ENCODE data around the gene ZNF618. TPM values are rescaled to one million over a fixed set of nuclear protein-coding genes. Genes with fewer than 3 reads are reported as not detected.

The ZNF618 gene
- total RNA-seq, 1 experiment from 2014 or later, result 22.0 TPM

DNA sequence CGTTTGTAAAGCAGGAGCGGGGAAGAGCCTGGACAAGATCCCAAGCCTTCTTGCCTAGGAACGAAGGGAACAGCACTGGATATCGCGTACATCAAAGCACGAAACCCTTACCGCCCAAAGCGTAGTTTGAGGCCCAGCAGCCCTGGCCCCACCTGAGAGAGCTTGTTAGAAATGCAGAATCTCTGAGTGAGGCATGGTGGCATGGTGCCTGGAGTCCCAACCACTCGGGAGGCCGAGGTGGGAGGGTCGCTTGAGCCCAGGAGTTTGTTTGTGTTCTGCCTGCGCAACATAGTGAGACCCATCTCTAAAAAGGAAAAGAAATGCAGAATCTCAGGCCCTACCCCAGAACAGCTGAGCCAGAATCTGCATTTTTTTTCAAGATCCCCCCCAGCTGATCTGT is 111.4 kb downstream of the ZNF618 start (continued):
- TF ChIP-seq, protein P1, sequence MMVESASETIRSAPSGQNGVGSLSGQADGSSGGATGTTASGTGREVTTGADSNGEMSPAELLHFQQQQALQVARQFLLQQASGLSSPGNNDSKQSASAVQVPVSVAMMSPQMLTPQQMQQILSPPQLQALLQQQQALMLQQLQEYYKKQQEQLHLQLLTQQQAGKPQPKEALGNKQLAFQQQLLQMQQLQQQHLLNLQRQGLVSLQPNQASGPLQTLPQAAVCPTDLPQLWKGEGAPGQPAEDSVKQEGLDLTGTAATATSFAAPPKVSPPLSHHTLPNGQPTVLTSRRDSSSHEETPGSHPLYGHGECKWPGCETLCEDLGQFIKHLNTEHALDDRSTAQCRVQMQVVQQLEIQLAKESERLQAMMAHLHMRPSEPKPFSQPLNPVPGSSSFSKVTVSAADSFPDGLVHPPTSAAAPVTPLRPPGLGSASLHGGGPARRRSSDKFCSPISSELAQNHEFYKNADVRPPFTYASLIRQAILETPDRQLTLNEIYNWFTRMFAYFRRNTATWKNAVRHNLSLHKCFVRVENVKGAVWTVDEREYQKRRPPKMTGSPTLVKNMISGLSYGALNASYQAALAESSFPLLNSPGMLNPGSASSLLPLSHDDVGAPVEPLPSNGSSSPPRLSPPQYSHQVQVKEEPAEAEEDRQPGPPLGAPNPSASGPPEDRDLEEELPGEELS (CRISPR knock-in tag; IDR thresholded peaks at IDR 0.05), result no peak
- TF ChIP-seq, protein P2, sequence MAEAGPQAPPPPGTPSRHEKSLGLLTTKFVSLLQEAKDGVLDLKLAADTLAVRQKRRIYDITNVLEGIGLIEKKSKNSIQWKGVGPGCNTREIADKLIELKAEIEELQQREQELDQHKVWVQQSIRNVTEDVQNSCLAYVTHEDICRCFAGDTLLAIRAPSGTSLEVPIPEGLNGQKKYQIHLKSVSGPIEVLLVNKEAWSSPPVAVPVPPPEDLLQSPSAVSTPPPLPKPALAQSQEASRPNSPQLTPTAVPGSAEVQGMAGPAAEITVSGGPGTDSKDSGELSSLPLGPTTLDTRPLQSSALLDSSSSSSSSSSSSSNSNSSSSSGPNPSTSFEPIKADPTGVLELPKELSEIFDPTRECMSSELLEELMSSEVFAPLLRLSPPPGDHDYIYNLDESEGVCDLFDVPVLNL (CRISPR knock-in tag; IDR thresholded peaks at IDR 0.05; ENCODE audit: borderline replicate concordance, low read depth), result no peak
- no peak for TF ChIP-seq ZNF263 (CRISPR knock-in tag; IDR thresholded peaks at IDR 0.05; ENCODE audit: low read depth)
- no peak for TF ChIP-seq RELA (CRISPR knock-in tag; IDR thresholded peaks at IDR 0.05; ENCODE audit: borderline replicate concordance)
- TF ChIP-seq, protein P3, sequence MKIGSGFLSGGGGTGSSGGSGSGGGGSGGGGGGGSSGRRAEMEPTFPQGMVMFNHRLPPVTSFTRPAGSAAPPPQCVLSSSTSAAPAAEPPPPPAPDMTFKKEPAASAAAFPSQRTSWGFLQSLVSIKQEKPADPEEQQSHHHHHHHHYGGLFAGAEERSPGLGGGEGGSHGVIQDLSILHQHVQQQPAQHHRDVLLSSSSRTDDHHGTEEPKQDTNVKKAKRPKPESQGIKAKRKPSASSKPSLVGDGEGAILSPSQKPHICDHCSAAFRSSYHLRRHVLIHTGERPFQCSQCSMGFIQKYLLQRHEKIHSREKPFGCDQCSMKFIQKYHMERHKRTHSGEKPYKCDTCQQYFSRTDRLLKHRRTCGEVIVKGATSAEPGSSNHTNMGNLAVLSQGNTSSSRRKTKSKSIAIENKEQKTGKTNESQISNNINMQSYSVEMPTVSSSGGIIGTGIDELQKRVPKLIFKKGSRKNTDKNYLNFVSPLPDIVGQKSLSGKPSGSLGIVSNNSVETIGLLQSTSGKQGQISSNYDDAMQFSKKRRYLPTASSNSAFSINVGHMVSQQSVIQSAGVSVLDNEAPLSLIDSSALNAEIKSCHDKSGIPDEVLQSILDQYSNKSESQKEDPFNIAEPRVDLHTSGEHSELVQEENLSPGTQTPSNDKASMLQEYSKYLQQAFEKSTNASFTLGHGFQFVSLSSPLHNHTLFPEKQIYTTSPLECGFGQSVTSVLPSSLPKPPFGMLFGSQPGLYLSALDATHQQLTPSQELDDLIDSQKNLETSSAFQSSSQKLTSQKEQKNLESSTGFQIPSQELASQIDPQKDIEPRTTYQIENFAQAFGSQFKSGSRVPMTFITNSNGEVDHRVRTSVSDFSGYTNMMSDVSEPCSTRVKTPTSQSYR (CRISPR knock-in tag; IDR thresholded peaks at IDR 0.05), result no peak
- TF ChIP-seq ZBTB21 (CRISPR knock-in tag; IDR thresholded peaks at IDR 0.05; ENCODE audit: borderline replicate concordance), result no peak
- TF ChIP-seq ZNF138 (CRISPR knock-in tag; conservative IDR thresholded peaks at IDR 0.05), result no peak
- no peak for TF ChIP-seq CREB1 (CRISPR knock-in tag; IDR thresholded peaks at IDR 0.05)
- TF ChIP-seq RORB (CRISPR knock-in tag; IDR thresholded peaks at IDR 0.05), result no peak
- no peak for TF ChIP-seq CREM (CRISPR knock-in tag; IDR thresholded peaks at IDR 0.05)
- no peak for TF ChIP-seq MYBL2 (CRISPR knock-in tag; IDR thresholded peaks at IDR 0.05)
- TF ChIP-seq SMAD4 (CRISPR knock-in tag; IDR thresholded peaks at IDR 0.05), result no peak
- TF ChIP-seq TEAD1 (CRISPR knock-in tag; IDR thresholded peaks at IDR 0.05), result no peak

DNA sequence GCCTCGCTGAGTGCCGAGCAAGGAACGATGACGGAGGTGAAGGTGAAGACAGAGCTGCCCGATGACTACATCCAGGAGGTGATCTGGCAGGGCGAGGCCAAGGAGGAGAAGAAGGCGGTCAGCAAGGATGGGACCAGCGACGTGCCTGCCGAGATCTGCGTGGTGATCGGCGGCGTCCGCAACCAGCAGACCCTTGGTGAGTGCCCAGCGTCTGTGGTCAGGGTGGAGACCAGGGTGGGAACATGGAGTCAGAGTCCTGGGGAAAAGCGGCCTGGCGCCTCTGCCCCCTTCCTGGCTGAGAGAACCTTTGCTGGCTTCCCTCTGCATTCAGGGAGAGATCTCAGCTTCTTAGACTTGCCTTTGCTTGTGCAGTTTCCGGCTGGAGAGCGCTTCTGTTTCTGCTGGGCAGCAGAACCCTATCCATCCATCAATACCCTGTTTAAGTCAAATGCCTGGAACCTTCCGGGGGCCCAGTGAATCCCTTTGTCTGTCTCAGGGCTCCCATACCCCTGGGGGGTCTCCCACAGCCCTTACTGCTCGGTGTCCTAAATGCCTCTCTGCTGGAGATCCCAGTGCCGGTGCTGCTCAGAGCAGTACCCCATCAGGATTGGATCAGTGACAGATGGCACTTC is 112.4 kb downstream of the ZNF618 start:
- H3K4me3 Mint-ChIP-seq, result no peak overlapping the region
- no peak overlapping the region; the same call in 1 of the 2 replicates for H3K27ac Mint-ChIP-seq
- peaks cover 11% of the 10 kb centered on the region for H3K36me3 Mint-ChIP-seq
- no peaks in the 10 kb centered on the region for H3K9me3 Mint-ChIP-seq
- no peak for DNase-seq (ENCODE audit: low spot score)
- CTCF ChIA-PET, result no interaction called here
- H3K27me3 Mint-ChIP-seq (ENCODE audit: low read depth), result no peaks in the 10 kb centered on the region
- POLR2A ChIA-PET, result no interaction called here
- ATAC-seq, result no peak
- no peaks in the 10 kb centered on the region for H3K4me1 Mint-ChIP-seq
- TF ChIP-seq ZNF232 (CRISPR knock-in tag; IDR thresholded peaks at IDR 0.05) (no peak), ZNF416 (CRISPR knock-in tag; IDR thresholded peaks at IDR 0.05) (no peak), JUN (CRISPR knock-in tag; IDR thresholded peaks at IDR 0.05) (no peak), ZNF219 (CRISPR knock-in tag; IDR thresholded peaks at IDR 0.05; ENCODE audit: borderline replicate concordance) (no peak)
- TF ChIP-seq, protein P4, sequence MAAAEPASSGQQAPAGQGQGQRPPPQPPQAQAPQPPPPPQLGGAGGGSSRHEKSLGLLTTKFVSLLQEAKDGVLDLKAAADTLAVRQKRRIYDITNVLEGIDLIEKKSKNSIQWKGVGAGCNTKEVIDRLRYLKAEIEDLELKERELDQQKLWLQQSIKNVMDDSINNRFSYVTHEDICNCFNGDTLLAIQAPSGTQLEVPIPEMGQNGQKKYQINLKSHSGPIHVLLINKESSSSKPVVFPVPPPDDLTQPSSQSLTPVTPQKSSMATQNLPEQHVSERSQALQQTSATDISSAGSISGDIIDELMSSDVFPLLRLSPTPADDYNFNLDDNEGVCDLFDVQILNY (CRISPR knock-in tag; IDR thresholded peaks at IDR 0.05), result no peak
- TF ChIP-seq, protein P5, sequence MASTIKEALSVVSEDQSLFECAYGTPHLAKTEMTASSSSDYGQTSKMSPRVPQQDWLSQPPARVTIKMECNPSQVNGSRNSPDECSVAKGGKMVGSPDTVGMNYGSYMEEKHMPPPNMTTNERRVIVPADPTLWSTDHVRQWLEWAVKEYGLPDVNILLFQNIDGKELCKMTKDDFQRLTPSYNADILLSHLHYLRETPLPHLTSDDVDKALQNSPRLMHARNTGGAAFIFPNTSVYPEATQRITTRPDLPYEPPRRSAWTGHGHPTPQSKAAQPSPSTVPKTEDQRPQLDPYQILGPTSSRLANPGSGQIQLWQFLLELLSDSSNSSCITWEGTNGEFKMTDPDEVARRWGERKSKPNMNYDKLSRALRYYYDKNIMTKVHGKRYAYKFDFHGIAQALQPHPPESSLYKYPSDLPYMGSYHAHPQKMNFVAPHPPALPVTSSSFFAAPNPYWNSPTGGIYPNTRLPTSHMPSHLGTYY (CRISPR knock-in tag; IDR thresholded peaks at IDR 0.05), result no peak
- TF ChIP-seq, protein P6, sequence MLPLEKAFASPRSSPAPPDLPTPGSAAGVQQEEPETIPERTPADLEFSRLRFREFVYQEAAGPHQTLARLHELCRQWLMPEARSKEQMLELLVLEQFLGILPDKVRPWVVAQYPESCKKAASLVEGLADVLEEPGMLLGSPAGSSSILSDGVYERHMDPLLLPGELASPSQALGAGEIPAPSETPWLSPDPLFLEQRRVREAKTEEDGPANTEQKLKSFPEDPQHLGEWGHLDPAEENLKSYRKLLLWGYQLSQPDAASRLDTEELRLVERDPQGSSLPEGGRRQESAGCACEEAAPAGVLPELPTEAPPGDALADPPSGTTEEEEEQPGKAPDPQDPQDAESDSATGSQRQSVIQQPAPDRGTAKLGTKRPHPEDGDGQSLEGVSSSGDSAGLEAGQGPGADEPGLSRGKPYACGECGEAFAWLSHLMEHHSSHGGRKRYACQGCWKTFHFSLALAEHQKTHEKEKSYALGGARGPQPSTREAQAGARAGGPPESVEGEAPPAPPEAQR (CRISPR knock-in tag; IDR thresholded peaks at IDR 0.05), result no peak
- TF ChIP-seq, protein P2 (CRISPR knock-in tag; IDR thresholded peaks at IDR 0.05; ENCODE audit: borderline replicate concordance, low read depth), result no peak
- TF ChIP-seq, protein P7, sequence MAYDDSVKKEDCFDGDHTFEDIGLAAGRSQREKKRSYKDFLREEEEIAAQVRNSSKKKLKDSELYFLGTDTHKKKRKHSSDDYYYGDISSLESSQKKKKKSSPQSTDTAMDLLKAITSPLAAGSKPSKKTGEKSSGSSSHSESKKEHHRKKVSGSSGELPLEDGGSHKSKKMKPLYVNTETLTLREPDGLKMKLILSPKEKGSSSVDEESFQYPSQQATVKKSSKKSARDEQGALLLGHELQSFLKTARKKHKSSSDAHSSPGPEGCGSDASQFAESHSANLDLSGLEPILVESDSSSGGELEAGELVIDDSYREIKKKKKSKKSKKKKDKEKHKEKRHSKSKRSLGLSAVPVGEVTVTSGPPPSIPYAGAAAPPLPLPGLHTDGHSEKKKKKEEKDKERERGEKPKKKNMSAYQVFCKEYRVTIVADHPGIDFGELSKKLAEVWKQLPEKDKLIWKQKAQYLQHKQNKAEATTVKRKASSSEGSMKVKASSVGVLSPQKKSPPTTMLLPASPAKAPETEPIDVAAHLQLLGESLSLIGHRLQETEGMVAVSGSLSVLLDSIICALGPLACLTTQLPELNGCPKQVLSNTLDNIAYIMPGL (CRISPR knock-in tag; IDR thresholded peaks at IDR 0.05), result no peak
- TF ChIP-seq, protein P8, sequence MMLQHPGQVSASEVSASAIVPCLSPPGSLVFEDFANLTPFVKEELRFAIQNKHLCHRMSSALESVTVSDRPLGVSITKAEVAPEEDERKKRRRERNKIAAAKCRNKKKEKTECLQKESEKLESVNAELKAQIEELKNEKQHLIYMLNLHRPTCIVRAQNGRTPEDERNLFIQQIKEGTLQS (CRISPR knock-in tag; conservative IDR thresholded peaks at IDR 0.05), result no peak
